Measurements from ENCODE around the gene SMU1. TPM values are rescaled to one million over a fixed set of nuclear protein-coding genes. Genes with fewer than 3 reads are reported as not detected.
"Not testable (repeated sequence)": the region's sequence is repeated elsewhere in the genome, so short reads cannot be mapped to it uniquely, and the experiment has no call there.

The SMU1 gene
- total RNA-seq, 1 donor from 2014 or later = 16.3 TPM

- intact Hi-C loops (cut with micrococcal nuclease) = no loop called here
- peak; percentile 11 for ATAC-seq
- DNase-seq = peak; percentile 31
These were observed 52.1 kb downstream of the SMU1 start for GRCh38 chr9:33024126-33024965.

GRCh38 chr9:33023661-33024060 lies 52.8 kb downstream of the SMU1 start:
- no peak for DNase-seq
- intact Hi-C loops (cut with micrococcal nuclease) = no loop called here
- ATAC-seq = no peak

- DNase-seq (no peak), ATAC-seq (no peak)
- intact Hi-C loops (cut with micrococcal nuclease) = no loop called here
These were observed 53.7 kb downstream of the SMU1 start for GRCh38 chr9:33022755-33023154.

GRCh38 chr9:33022303-33022702 lies 54.2 kb downstream of the SMU1 start:
- intact Hi-C loops (cut with micrococcal nuclease) = no loop called here
- DNase-seq (no peak), ATAC-seq (no peak)

GRCh38 chr9:33019797-33020196 lies 56.7 kb downstream of the SMU1 start:
- ATAC-seq = no peak
- intact Hi-C loops (cut with micrococcal nuclease) = no loop called here
- peak; percentile 30 for DNase-seq

GRCh38 chr9:33017283-33018041 lies 59.0 kb downstream of the SMU1 start:
- DNase-seq (no peak), ATAC-seq (no peak)
- intact Hi-C loops (cut with micrococcal nuclease) = no loop called here

GRCh38 chr9:33014665-33015014 lies 61.8 kb downstream of the SMU1 start:
- no peak for DNase-seq
- ATAC-seq = peak; percentile 27
- intact Hi-C loops (cut with micrococcal nuclease) = no loop called here

GRCh38 chr9:33013962-33014664 lies 62.4 kb downstream of the SMU1 start:
- intact Hi-C loops (cut with micrococcal nuclease) = no loop called here
- DNase-seq = no peak
- no peak for ATAC-seq

GRCh38 chr9:33012328-33013069 lies 64.0 kb downstream of the SMU1 start:
- ATAC-seq = no peak
- intact Hi-C loops (cut with micrococcal nuclease) = no loop called here
- no peak for DNase-seq

- DNase-seq (no peak), ATAC-seq (no peak)
- intact Hi-C loops (cut with micrococcal nuclease) = no loop called here
These were observed 64.6 kb downstream of the SMU1 start for GRCh38 chr9:33011831-33012230.

- intact Hi-C loops (cut with micrococcal nuclease) = no loop called here
- no peak for ATAC-seq
- no peak for DNase-seq
These were observed 68.7 kb downstream of the SMU1 start for GRCh38 chr9:33007755-33008154.

GRCh38 chr9:33005335-33005734 lies 71.1 kb downstream of the SMU1 start:
- DNase-seq; ATAC-seq; intact Hi-C loops (cut with micrococcal nuclease): not testable (repeated sequence)

GRCh38 chr9:33000682-33001055 lies 75.8 kb downstream of the SMU1 start:
- intact Hi-C loops (cut with micrococcal nuclease); DNase-seq: not testable (repeated sequence)

GRCh38 chr9:32992595-32993238 lies 83.8 kb downstream of the SMU1 start:
- intact Hi-C loops (cut with micrococcal nuclease) = no loop called here
- ATAC-seq = peak; percentile 50
- no peak for DNase-seq

More at GRCh38 chr9:33000682-33001055, 75.8 kb downstream of the SMU1 start:
- ATAC-seq = peak; percentile 3

GRCh38 chr9:32991897-32992594 lies 84.4 kb downstream of the SMU1 start:
- DNase-seq = no peak
- peak; percentile 76 for ATAC-seq
- intact Hi-C loops (cut with micrococcal nuclease) = no loop called here

Data from left ventricle myocardium superior (tissue), 1 donor.